ENCODE results near the gene NUP62. TPM values are rescaled to one million over a fixed set of nuclear protein-coding genes. Genes with fewer than 3 reads are reported as not detected.

Gene NUP62
- total RNA-seq, 1 experiment from 2014 or later: 127 TPM

GRCh38 chr19:49921871-49922795 lies 7.2 kb downstream of the NUP62 start:
- no CpG with 5 or more reads among the region's 22 CpGs for WGBS (ENCODE audit: extremely low coverage, insufficient read length, low lambda C conversion rate)
- no peak for DNase-seq

More at GRCh38 chr19:49921871-49922795, 7.2 kb downstream of the NUP62 start:
- H4K5ac ChIP-seq (ENCODE audit: insufficient read length, low read depth, low read length): no peak overlapping the region
- Mint-ChIP-seq H3K4me1 (peaks cover 22 to 47% of the 10 kb centered on the region in 2 experiments), H3K36me3 (ENCODE audit: insufficient read depth in 1 of 3, low read depth in 3 of 3) (peaks cover 54 to 88% (median 85%) of the 10 kb centered on the region in 3 experiments; a peak in 6 of 7 replicates), H3K27ac (peak overlapping the region; percentile 70 to 92 (median 89); a peak in 5 of 7 replicates), H3K27me3 (ENCODE audit: low read depth) (no peaks in the 10 kb centered on the region), H3K9me3 (no peaks in the 10 kb centered on the region), H3K4me3 (0 out of 5 replicates have a peak overlapping the region, but pooled peaks of 1 of the 2 experiments have one; percentile 10)
- no peaks in the 10 kb centered on the region for H3K23me2 ChIP-seq (ENCODE audit: insufficient read length, low read depth, low read length, poor library complexity, severe bottlenecking)
- H3K9me3 ChIP-seq (ENCODE audit: control insufficient read depth, low read depth, low read length): no peaks in the 10 kb centered on the region
- H3K18ac ChIP-seq (ENCODE audit: insufficient read length, low read depth, low read length): no peak overlapping the region
- H2BK12ac ChIP-seq (ENCODE audit: insufficient read length, low read depth, low read length): no peak overlapping the region
- H2BK20ac ChIP-seq (ENCODE audit: low read depth, low read length, poor library complexity, severe bottlenecking): no peak overlapping the region
- no peak for TF ChIP-seq CTCF (conservative IDR thresholded peaks at IDR 0.05)
- H3K23ac ChIP-seq (ENCODE audit: insufficient read length, low read depth, low read length): no peak overlapping the region
- H4K91ac ChIP-seq (ENCODE audit: insufficient read length, low read depth, low read length): no peak overlapping the region
- peaks cover 6% of the 10 kb centered on the region for H3K79me1 ChIP-seq (ENCODE audit: insufficient read depth, low read depth, low read length, poor library complexity, severe bottlenecking)
- no peaks in the 10 kb centered on the region for H3K4me1 ChIP-seq (ENCODE audit: insufficient read depth, low read length)
- no peak overlapping the region for H3K4me2 ChIP-seq (ENCODE audit: insufficient read depth, insufficient read length, low read length)
- H3K56ac ChIP-seq (ENCODE audit: insufficient read length, low read depth, low read length): no peak overlapping the region
- H3K14ac ChIP-seq (ENCODE audit: insufficient read depth, low read length): no peak overlapping the region
- no peaks in the 10 kb centered on the region for H3K27me3 ChIP-seq (ENCODE audit: insufficient read depth, low read length)
- no peak overlapping the region for H2AK5ac ChIP-seq (ENCODE audit: insufficient read length, low read length)
- no peak overlapping the region for H2BK5ac ChIP-seq (ENCODE audit: insufficient read length, low read length)
- no peak overlapping the region for H3K27ac ChIP-seq (ENCODE audit: insufficient read length, low read depth, low read length)
- H2AFZ ChIP-seq (ENCODE audit: low read length): no peak overlapping the region
- H3K79me2 ChIP-seq (ENCODE audit: insufficient read depth, low read length): peaks cover 32% of the 10 kb centered on the region; the same call in 1 of the 2 replicates
- no peak overlapping the region for H3K4ac ChIP-seq (ENCODE audit: low read depth, low read length)
- no peak overlapping the region for H2BK120ac ChIP-seq (ENCODE audit: low read depth, low read length, poor library complexity, severe bottlenecking)
- H3T11ph ChIP-seq (ENCODE audit: low read length): no peak overlapping the region
- H4K20me1 ChIP-seq (ENCODE audit: control insufficient read depth, insufficient read depth, insufficient read length): peaks cover 4% of the 10 kb centered on the region
- H4K8ac ChIP-seq (replicated peaks; ENCODE audit: insufficient read length, low read depth, low read length): no peak overlapping the region
- no peak overlapping the region for H2BK15ac ChIP-seq (ENCODE audit: low read depth, low read length)
- H3K9ac ChIP-seq (ENCODE audit: extremely low read depth, insufficient read length, low read length): no peak overlapping the region
